PC-9 (cell line): ENCODE results near the gene TMTC3. TPM values are rescaled to one million over a fixed set of nuclear protein-coding genes. Genes with fewer than 3 reads are reported as not detected.

Experiments
- BruUV-seq: library from RNA; stranded (reverse); fragments of 400-500 nt; replicated peaks from 2 replicates; lab custom pipeline; 2021; lab: Mats Ljungman, UMichigan
- CTCF ChIA-PET: fragments of 300-600 bp; sonication (Branson Sonifier 250); formaldehyde crosslinking; loops from one replicate; lab custom pipeline; 2022; ENCODE audit warnings: antibody characterized with exemption; lab: Charles Lee
- POLR2A ChIA-PET: fragments of 300-600 bp; sonication (Branson Sonifier 250); formaldehyde crosslinking; loops from one replicate; lab custom pipeline; 2022; ENCODE audit warnings: antibody characterized with exemption; ENCODE audit not compliant: unreplicated experiment; lab: Charles Lee
- DNase-seq, 2 experiments: peaks; one replicate each; pipeline versions ENCODE4 v3.0.0 to v3.0.0-alpha.2; 2015 to 2022; ENCODE audit warnings: mixed read lengths in 1 of 2
- H2AFZ ChIP-seq: fragments of 200-600 bp; sonication (generic); 2 replicates; pipeline ENCODE4 v1.8.1; 2017; ENCODE audit warnings: antibody characterized with exemption
- H3F3A ChIP-seq: fragments of 200-600 bp; sonication (generic); 2 replicates; pipeline ENCODE4 v1.8.1; 2017; ENCODE audit warnings: antibody characterized with exemption, mild to moderate bottlenecking, low read depth; ENCODE audit not compliant: insufficient read depth
- H3K27ac ChIP-seq: fragments of 200-600 bp; sonication (generic); 2 replicates; pipeline ENCODE4 v1.6.1; 2016; ENCODE audit warnings: mixed run types
- H3K27me3 ChIP-seq: fragments of 200-600 bp; sonication (generic); 2 replicates; pipeline ENCODE4 v1.6.1; 2016; ENCODE audit warnings: low read depth, mixed run types; ENCODE audit not compliant: insufficient read depth
- H3K36me3 ChIP-seq: fragments of 200-600 bp; sonication (generic); 2 replicates; pipeline ENCODE4 v1.6.1; 2016; ENCODE audit warnings: low read depth, mixed run types
- H3K4me1 ChIP-seq: fragments of 200-600 bp; sonication (generic); replicated peaks from 2 replicates; pipeline ENCODE4 v1.6.1; 2016; ENCODE audit warnings: mixed run types; ENCODE audit not compliant: insufficient read depth
- H3K4me2 ChIP-seq: fragments of 200-600 bp; sonication (generic); 2 replicates; pipeline ENCODE4 v1.6.1; 2017; ENCODE audit warnings: mixed run types
- H3K4me3 ChIP-seq: fragments of 200-600 bp; sonication (generic); 2 replicates; pipeline ENCODE4 v1.6.1; 2016; ENCODE audit warnings: mixed run types
- H3K79me2 ChIP-seq: fragments of 200-600 bp; sonication (generic); 2 replicates; pipeline ENCODE4 v1.6.1; 2017; ENCODE audit warnings: low read depth, mixed run types
- H3K9me2 ChIP-seq: fragments of 200-600 bp; sonication (generic); 2 replicates; pipeline ENCODE4 v1.8.1; 2017; ENCODE audit warnings: mild to moderate bottlenecking; ENCODE audit not compliant: insufficient read depth
- H3K9me3 ChIP-seq: fragments of 200-600 bp; sonication (generic); 2 replicates; pipeline ENCODE4 v1.8.1; 2016; ENCODE audit warnings: low read depth; ENCODE audit not compliant: insufficient read depth
- H4K20me1 ChIP-seq: fragments of 200-600 bp; sonication (generic); 2 replicates; pipeline ENCODE4 v1.8.1; 2017; ENCODE audit not compliant: insufficient read depth
- CTCF ChIP-seq: fragments of 200-600 bp; sonication (generic); conservative IDR thresholded peaks from 2 replicates; pipeline ENCODE4 v1.6.1; 2017; ENCODE audit warnings: mixed run types, antibody characterized with exemption, mild to moderate bottlenecking, moderate library complexity
- EZH2 ChIP-seq: fragments of 200-600 bp; sonication (generic); IDR thresholded peaks from 2 replicates; pipeline ENCODE4 v1.8.0; 2017; ENCODE audit warnings: antibody characterized with exemption, low read depth
- intact Hi-C: fragments of 100-400 bp; cut with micrococcal nuclease; formaldehyde crosslinking; loops from one replicate; pipeline ENCODE4 v1.10.0; 2022; ENCODE audit not compliant: unreplicated experiment
- total RNA-seq: library from RNA; stranded (reverse); gene quantifications from 2 replicates; pipeline ENCODE4 v1.2.3, GENCODE V29; 2021

The TMTC3 gene
- total RNA-seq, 1 experiment from 2014 or later: 26.4 TPM

- BruUV-seq: no TSS peak
- CTCF ChIA-PET: no interaction called here
- no peak overlapping the region for H3K4me2 ChIP-seq
- H3K79me2 ChIP-seq: no peaks in the 10 kb centered on the region
- peaks cover 12% of the 10 kb centered on the region; the same call in 1 of the 2 replicates for H3K36me3 ChIP-seq
- DNase-seq: no peak
- H3K27ac ChIP-seq: no peak overlapping the region
- no peak overlapping the region for H2AFZ ChIP-seq
- H3F3A ChIP-seq: no peaks in the 10 kb centered on the region
- POLR2A ChIA-PET: no interaction called here
- H4K20me1 ChIP-seq: no peaks in the 10 kb centered on the region
- intact Hi-C loops: no loop called here
- no peaks in the 10 kb centered on the region for H3K9me2 ChIP-seq
- TF ChIP-seq CTCF (no peak), EZH2 (no peak)
- H3K9me3 ChIP-seq: no peaks in the 10 kb centered on the region; the same call in 1 of the 2 replicates
- H3K27me3 ChIP-seq: no peaks in the 10 kb centered on the region
- H3K4me1 ChIP-seq: no peaks in the 10 kb centered on the region
- no peak overlapping the region for H3K4me3 ChIP-seq
Measured at GRCh38 chr12:88179436-88180014, 37.4 kb downstream of the TMTC3 start.

GRCh38 chr12:88181881-88182280, 39.8 kb downstream of the TMTC3 start:
- DNase-seq: no peak
- H4K20me1 ChIP-seq: no peaks in the 10 kb centered on the region
- no peaks in the 10 kb centered on the region for H3K27me3 ChIP-seq
- TF ChIP-seq CTCF: no peak
- TF ChIP-seq EZH2: no peak
- CTCF ChIA-PET: no interaction called here
- intact Hi-C loops: no loop called here
- H3K27ac ChIP-seq: no peak overlapping the region
- no peaks in the 10 kb centered on the region for H3K9me2 ChIP-seq
- H3K9me3 ChIP-seq: no peaks in the 10 kb centered on the region; the same call in 1 of the 2 replicates
- no TSS peak for BruUV-seq
- H3K36me3 ChIP-seq: peaks cover 12% of the 10 kb centered on the region; the same call in 1 of the 2 replicates
- H2AFZ ChIP-seq: no peak overlapping the region
- no peak overlapping the region for H3K4me3 ChIP-seq
- no peaks in the 10 kb centered on the region for H3F3A ChIP-seq
- H3K4me2 ChIP-seq: no peak overlapping the region
- H3K79me2 ChIP-seq: no peaks in the 10 kb centered on the region
- 0 out of 2 replicates have a peak, but pooled peaks cover 3% of the 10 kb centered on the region for H3K4me1 ChIP-seq
- POLR2A ChIA-PET: interaction anchor here (0.7 kb wide), 1 partner anchor 398 kb away, joined by 3 read pairs; no protein-coding TSS in a partner anchor

DNA sequence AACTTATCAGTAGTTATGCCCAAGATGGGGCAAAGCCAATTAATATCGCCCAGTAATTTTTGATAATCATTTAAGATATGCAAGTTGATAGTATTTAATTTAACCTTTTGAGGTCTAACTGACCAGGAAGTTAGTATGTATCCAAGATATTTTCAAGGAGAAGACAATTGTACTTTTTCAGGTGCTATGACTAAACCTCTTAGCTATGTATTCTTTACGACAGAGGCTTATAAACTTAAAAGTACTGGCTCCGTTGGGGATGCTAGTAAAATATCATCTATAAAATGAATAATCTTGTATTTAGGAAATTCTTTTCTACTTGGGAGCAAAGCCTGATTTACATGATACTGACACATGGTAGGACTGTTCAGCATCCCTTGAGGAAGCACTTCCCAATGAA, 40.3 kb downstream of the TMTC3 start:
- BruUV-seq: no TSS peak
- H3K27me3 ChIP-seq: no peaks in the 10 kb centered on the region
- TF ChIP-seq EZH2 (no peak), CTCF (no peak)
- H3K4me2 ChIP-seq: no peak overlapping the region
- no peaks in the 10 kb centered on the region for H3F3A ChIP-seq
- intact Hi-C loops: no loop called here
- ChIA-PET CTCF (no interaction called here), POLR2A (interaction anchor here (0.7 kb wide), 1 partner anchor 397 kb away, joined by 3 read pairs; no protein-coding TSS in a partner anchor)
- H3K79me2 ChIP-seq: no peaks in the 10 kb centered on the region
- no peak overlapping the region for H3K4me3 ChIP-seq
- peaks cover 12% of the 10 kb centered on the region; the same call in 1 of the 2 replicates for H3K36me3 ChIP-seq
- no peaks in the 10 kb centered on the region; the same call in 1 of the 2 replicates for H3K9me3 ChIP-seq
- 0 out of 2 replicates have a peak, but pooled peaks cover 3% of the 10 kb centered on the region for H3K4me1 ChIP-seq
- H2AFZ ChIP-seq: no peak overlapping the region
- no peak for DNase-seq
- no peaks in the 10 kb centered on the region for H3K9me2 ChIP-seq
- H3K27ac ChIP-seq: no peak overlapping the region
- H4K20me1 ChIP-seq: no peaks in the 10 kb centered on the region
